Smooth muscle cell of the brain vasculature (primary cell): ENCODE measurements around the gene C19orf12.

Source experiments
- DNase-seq: peaks from one replicate; pipeline ENCODE4 v3.0.0-alpha.2; 2012; ENCODE audit warnings: low read depth, low spot score

C19orf12 gene

GRCh38 chr19:29714953-29715700, at the start of gene C19orf12:
Gene C19orf12 (minus strand): TSS chr19:29715261. CDS start chr19:29708413, 6,848 bp downstream.
- no peak for DNase-seq

- DNase-seq = no peak
Measured at GRCh38 chr19:29764361-29764760, 49.3 kb upstream of the C19orf12 start.

GRCh38 chr19:29763196-29763595, 48.1 kb upstream of the C19orf12 start:
- DNase-seq = no peak

GRCh38 chr19:29761575-29762232, 46.6 kb upstream of the C19orf12 start:
- DNase-seq = no peak

GRCh38 chr19:29760752-29761502, 45.9 kb upstream of the C19orf12 start:
- DNase-seq = no peak

GRCh38 chr19:29759359-29759758, 44.3 kb upstream of the C19orf12 start:
- DNase-seq = no peak

GRCh38 chr19:29758863-29759262, 43.8 kb upstream of the C19orf12 start:
- DNase-seq = no peak

GRCh38 chr19:29757551-29757950, 42.5 kb upstream of the C19orf12 start:
- no peak for DNase-seq

- no peak for DNase-seq
Measured at GRCh38 chr19:29753934-29754305, 38.9 kb upstream of the C19orf12 start.

GRCh38 chr19:29753190-29753933, 38.3 kb upstream of the C19orf12 start:
- DNase-seq = no peak

GRCh38 chr19:29752450-29753025, 37.5 kb upstream of the C19orf12 start:
- no peak for DNase-seq

GRCh38 chr19:29751932-29752331, 36.9 kb upstream of the C19orf12 start:
- DNase-seq = no peak

- DNase-seq = no peak
Measured at GRCh38 chr19:29750001-29750400, 34.9 kb upstream of the C19orf12 start.

- DNase-seq = no peak
Measured at GRCh38 chr19:29748996-29749849, 34.2 kb upstream of the C19orf12 start.

GRCh38 chr19:29745253-29745652, 30.2 kb upstream of the C19orf12 start:
- no peak for DNase-seq

- DNase-seq = no peak
Measured at GRCh38 chr19:29743681-29744080, 28.6 kb upstream of the C19orf12 start.

GRCh38 chr19:29741776-29742175, 26.7 kb upstream of the C19orf12 start:
- DNase-seq = no peak

- no peak for DNase-seq
Measured at GRCh38 chr19:29741226-29741625, 26.2 kb upstream of the C19orf12 start.

GRCh38 chr19:29737461-29738000, 22.5 kb upstream of the C19orf12 start:
- no peak for DNase-seq

- no peak for DNase-seq
Measured at GRCh38 chr19:29735829-29736228, 20.8 kb upstream of the C19orf12 start.
